Measurements from ENCODE around the gene PARVA.
A peak's percentile ranks its signal among the peaks of the same experiment; 100 is the strongest.

Gene PARVA

DNA sequence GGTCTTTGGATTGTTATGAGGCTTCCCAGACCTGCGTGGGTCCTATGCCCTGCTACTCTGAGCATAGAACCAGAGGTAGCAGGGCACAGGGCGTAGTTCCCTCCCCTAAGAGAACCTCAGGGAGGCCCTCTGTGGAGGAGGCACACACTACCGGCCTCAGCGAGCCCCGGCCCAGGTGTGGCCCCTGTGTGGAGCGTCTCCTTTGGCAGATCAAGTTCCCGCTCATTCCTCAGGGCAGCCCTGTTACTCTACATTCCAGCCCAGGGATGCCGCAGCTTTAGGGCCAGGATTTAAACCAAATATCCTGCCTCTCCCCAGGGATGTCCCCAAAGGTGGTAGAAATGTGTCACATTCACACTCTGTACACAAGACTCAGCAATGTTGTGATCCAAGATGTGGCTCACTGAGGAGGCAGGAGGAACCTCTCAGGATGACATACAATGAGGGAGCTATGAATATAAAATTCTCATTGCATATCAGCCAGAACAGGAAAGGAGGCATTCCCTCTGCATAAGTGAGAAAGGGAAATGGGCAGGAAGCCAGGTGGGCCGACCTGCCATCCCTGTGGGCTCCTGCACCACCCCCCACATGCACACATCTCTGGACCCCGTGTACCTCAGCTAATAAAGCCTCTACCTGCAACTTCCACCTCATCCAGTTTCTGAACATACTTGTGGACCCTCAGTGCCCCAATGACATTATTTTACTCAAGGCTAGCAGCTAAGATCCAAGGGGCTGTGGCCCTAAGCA, 165.0 kb downstream of the PARVA start:
- TF ChIP-seq, protein P1, sequence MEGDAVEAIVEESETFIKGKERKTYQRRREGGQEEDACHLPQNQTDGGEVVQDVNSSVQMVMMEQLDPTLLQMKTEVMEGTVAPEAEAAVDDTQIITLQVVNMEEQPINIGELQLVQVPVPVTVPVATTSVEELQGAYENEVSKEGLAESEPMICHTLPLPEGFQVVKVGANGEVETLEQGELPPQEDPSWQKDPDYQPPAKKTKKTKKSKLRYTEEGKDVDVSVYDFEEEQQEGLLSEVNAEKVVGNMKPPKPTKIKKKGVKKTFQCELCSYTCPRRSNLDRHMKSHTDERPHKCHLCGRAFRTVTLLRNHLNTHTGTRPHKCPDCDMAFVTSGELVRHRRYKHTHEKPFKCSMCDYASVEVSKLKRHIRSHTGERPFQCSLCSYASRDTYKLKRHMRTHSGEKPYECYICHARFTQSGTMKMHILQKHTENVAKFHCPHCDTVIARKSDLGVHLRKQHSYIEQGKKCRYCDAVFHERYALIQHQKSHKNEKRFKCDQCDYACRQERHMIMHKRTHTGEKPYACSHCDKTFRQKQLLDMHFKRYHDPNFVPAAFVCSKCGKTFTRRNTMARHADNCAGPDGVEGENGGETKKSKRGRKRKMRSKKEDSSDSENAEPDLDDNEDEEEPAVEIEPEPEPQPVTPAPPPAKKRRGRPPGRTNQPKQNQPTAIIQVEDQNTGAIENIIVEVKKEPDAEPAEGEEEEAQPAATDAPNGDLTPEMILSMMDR (IDR thresholded peaks at IDR 0.05; ENCODE audit: insufficient read depth, low read depth, low read length, missing control alignments), result no peak
- H3K4me3 ChIP-seq (ENCODE audit: low read length), result no peak overlapping the region
- DNase-seq (ENCODE audit: low read depth), result peak; percentile 16

GRCh38 chr11:12543596-12544415, 166.4 kb downstream of the PARVA start:
- TF ChIP-seq, protein P1 (IDR thresholded peaks at IDR 0.05; ENCODE audit: insufficient read depth, low read depth, low read length, missing control alignments), result no peak
- no peak overlapping the region for H3K4me3 ChIP-seq (ENCODE audit: low read length)

DNA sequence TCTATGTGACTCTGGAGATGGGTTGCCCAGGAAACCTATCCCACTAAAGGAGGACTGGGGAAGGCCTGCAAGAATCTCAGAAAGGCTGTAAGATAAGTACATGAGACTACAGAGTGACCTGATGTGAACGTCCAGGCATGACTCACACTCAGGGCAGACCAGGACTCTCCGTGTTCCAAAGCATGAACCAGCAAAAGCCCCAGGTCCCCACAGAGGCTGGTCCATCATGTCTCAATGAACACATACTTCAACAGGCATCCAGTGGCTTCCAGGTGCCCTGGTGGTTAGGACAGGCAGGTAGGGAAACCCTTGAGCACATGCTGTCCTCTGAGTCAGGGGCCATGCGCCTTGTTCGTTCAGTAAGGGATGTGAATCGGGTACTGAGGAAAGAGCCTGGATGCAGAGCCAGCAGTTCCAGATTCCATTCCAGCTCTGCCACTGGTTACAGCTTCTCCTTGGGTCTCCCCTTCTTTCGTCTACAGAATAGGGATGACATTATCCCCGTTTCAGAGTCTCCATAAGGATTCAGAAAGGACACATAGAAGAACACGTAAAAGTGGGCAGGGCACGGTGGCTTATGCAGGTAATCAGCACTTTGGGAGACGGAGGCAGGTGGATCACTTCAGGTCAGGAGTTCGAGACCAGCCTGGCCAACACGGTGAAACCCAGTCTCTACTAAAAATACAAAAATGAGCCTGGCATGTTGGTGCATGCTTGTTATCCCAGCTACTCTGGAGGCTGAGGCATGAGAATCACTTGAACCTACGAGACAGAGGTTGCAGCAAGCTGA, 167.8 kb downstream of the PARVA start:
- TF ChIP-seq, protein P1 (IDR thresholded peaks at IDR 0.05; ENCODE audit: insufficient read depth, low read depth, low read length, missing control alignments), result no peak
- peak; percentile 24 for DNase-seq (ENCODE audit: low read depth)
- H3K4me3 ChIP-seq (ENCODE audit: low read length), result no peak overlapping the region

More at GRCh38 chr11:12543596-12544415, 166.4 kb downstream of the PARVA start:
- DNase-seq (ENCODE audit: low read depth), result peak; percentile 84

GRCh38 chr11:12546122-12546521, 168.8 kb downstream of the PARVA start:
- DNase-seq (ENCODE audit: low read depth), result no peak
- H3K4me3 ChIP-seq (ENCODE audit: low read length), result no peak overlapping the region
- TF ChIP-seq, protein P1 (IDR thresholded peaks at IDR 0.05; ENCODE audit: insufficient read depth, low read depth, low read length, missing control alignments), result no peak

DNA sequence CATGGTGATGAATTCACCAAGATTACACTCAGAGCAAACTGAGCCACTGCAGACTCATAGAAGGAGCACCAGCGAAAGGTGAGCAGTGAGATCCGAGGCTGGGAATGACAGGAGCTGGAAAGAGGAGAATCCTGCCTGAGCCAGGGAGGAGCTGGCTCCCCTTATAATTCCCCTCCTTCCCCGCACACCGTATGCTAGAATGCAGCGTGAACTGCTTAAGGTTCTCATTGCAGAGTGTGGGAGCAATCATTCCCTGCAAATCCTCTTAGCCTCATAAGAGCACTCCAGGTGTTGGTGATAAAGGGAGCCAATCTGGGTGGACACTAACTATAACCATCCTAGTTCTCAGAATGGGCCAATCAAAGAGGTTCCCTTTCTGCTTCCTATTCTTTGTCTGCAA, 169.3 kb downstream of the PARVA start:
- no peak overlapping the region for H3K4me3 ChIP-seq (ENCODE audit: low read length)
- DNase-seq (ENCODE audit: low read depth), result no peak
- TF ChIP-seq, protein P1 (IDR thresholded peaks at IDR 0.05; ENCODE audit: insufficient read depth, low read depth, low read length, missing control alignments), result no peak

DNA sequence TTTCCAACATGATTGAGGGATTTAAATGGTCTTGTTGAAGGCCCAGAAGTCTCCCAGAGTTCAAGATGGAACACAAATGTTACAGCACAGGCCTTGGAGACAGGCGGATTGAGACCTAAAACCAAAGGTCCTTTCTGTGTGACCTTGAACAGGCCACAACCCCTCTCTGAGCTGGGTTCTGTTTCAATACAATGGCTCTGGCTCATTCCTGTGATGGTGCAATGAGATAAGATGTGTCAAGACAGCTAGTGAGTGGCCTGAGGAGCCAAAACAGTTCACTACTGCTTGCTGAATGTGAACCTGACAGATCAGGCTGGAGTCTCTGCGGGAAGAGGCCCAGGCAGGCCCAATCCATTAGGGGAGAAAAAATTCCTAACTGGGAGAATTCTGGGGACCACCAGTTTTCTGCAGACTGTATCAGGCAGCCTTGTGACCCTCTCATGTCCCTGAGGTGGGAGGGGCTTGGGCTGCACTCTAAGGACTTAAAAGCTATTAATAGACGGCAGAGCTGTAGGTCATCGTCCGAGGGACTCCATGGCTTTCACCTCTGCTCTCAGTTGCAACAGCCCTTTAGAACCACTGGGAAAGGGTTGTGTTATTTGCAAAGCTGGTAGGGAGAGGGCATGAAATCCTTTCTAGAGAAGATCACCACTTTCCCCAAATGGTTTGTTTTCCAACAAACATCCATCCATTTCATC, 170.7 kb downstream of the PARVA start:
- no peak overlapping the region for H3K4me3 ChIP-seq (ENCODE audit: low read length)
- TF ChIP-seq, protein P1 (IDR thresholded peaks at IDR 0.05; ENCODE audit: insufficient read depth, low read depth, low read length, missing control alignments), result no peak
- DNase-seq (ENCODE audit: low read depth), result no peak
